NK-92 treated with Interleukin-12 subunit alpha and Interleukin-12 subunit beta, amount 100 ng/mL, for 24 hours (cell line): Measurements from ENCODE around the gene DNAAF1.
A peak's percentile ranks its signal among the peaks of the same experiment; 100 is the strongest.
"Not testable (repeated sequence)": the region's sequence is repeated elsewhere in the genome, so short reads cannot be mapped to it uniquely, and the experiment has no call there.

ENCODE experiments used
- DNase-seq: peaks from one replicate; lab custom pipeline; 2025; lab: John Stamatoyannopoulos, UW

Gene DNAAF1

DNA sequence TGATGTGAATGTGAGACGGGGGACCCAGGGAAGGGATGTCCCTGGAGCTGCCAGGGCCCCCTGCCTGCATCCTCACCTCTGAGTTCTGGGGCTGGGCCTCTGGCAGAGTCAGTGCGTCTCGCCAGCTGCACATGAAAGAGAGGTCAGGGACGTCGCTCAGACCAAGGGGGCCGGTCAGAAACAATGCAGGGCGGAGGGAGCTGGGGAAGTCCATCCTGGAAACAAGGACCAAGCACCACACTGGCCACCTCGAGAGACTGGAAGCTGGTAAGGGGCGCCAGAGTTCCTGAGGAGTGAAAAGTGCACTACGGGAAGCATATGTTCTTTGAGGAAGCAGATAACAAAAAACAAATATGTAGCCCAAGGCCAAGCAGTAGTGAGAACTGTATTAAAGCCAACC is 39.7 kb downstream of the DNAAF1 start:
- DNase-seq: no peak

DNA sequence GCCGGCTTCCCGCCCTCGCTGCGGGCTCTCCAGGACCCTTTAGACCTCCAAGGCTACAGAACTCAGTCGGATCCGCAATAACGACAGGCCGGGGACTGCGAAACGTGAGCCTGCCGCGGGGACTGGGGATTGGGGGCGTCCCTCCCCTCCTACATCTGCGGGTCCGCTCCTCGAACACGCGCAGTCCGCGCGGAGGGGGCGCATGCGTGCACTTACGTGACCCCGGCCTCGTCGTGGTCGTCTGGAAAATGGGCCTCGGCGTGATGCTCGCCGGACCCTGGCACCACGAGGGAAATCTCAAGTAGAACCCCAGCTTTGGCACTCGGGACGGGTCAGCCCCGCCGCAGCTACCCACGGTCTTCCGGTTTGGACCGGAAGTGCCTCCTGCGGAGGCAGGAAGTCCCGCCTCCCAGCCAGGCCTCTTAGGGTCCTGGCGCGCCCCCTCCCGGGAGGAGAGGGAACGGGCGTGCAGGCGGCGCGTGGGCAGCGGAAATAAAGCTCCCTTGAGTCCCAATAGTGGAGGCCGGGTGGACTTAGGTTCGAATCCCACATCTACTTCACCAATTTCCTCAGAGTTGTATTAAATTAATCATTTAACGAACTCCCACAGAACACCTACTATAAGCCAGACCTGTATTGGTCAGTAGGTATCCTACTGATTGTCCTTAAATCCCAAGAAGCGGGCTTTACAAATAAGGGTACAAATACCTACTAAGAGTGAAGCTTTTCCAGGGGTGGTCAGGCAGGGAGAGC is 41.8 kb downstream of the DNAAF1 start, which contains the start of gene TAF1C:
Gene TAF1C (minus strand): TSS at position 373 of the 753 bp plus-strand sequence. CDS start 2,069 bp downstream, outside the sequence.
- peak; percentile 73 for DNase-seq

DNA sequence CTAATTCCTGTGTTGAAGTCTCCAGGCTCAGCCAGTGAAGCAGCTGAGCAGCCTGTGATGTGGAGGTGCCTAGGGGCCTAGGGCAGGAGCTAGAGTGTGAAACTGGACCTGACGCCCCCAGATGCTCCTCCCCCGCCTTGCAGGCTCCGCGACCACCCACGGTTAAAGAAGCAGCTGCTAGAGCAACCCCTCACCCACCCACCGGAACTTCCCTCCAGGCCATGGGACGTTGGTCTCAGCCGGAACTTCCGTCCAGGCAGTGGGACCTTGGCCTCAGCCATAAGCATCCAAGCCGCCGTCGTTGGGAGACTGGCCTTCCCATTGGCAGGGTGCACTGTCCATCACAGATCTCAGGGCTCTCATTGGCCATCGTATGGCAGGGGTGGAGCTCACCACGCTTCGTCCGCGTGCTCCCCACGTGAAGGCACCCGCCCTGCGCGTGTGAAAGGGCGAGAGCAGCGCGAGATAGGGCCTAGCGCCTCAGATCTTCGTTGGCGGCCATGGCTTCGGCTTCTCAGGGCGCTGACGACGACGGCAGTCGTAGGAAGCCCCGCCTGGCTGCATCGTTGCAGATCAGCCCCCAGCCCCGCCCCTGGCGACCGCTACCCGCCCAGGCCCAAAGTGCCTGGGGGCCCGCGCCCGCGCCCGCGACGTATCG is 45.8 kb downstream of the DNAAF1 start, which contains the start of gene ADAD2:
Gene ADAD2 (plus strand): TSS at position 427 of the 658 bp plus-strand sequence. CDS start 74 bp downstream, at position 501.
- no peak for DNase-seq

DNA sequence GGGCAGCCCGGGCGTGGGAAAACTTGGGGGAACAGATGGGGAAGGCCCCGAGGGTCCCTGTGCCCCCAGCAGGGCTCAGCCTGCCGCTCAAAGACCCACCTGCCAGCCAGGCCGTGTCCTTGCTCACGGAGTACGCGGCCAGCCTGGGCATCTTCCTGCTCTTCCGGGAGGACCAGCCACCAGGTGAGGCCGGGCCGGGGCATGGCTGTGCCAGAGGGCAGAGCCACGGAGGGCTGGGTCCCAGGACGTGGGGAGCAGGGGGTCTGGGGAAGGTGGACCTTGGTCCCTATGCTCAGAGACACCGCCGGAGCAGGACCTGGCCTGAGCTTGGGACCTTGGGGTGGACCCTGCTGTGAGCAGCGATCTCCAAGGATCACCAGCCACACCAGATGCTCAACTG is 46.4 kb downstream of the DNAAF1 start:
- DNase-seq: no peak

DNA sequence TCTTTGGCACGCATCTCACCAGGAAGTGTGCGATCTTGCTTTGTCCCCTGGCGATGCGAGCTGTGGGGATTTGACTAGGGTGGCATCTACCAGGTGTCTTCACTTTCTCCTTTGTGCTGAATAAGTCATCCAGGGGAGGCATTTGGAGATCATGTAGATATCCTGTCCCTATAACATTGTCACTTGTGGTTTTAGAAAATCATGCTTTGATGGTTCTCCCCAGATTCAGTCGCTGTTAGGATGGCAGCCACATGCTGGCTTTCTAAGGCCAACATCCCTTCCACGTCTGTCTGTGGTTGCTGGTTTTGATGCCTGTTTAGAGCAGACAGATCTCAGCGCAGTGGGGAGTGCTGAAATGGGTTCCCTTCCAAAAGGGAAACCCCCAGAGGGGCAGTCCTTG is 48.4 kb downstream of the DNAAF1 start:
- no peak for DNase-seq

DNA sequence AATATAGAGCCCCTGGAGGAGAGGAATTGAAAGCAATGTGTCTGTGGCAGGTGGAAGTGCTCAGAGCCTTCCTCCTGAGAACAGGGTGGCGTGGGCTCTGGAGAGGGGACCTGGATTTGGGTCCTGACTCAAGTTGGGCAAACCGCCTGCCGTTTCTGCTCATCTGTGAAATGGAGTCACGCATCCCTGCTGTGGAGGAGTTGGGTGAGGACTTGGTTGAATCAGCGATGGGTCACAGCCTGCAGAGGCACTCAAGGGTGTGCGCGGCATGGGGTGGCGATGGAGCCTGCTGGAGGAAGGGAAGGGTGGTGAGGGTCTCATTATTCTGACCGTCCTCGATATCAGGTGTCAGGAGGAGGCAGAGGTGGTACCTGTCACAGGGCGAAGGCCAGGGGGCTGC is 48.9 kb downstream of the DNAAF1 start:
- no peak for DNase-seq

DNA sequence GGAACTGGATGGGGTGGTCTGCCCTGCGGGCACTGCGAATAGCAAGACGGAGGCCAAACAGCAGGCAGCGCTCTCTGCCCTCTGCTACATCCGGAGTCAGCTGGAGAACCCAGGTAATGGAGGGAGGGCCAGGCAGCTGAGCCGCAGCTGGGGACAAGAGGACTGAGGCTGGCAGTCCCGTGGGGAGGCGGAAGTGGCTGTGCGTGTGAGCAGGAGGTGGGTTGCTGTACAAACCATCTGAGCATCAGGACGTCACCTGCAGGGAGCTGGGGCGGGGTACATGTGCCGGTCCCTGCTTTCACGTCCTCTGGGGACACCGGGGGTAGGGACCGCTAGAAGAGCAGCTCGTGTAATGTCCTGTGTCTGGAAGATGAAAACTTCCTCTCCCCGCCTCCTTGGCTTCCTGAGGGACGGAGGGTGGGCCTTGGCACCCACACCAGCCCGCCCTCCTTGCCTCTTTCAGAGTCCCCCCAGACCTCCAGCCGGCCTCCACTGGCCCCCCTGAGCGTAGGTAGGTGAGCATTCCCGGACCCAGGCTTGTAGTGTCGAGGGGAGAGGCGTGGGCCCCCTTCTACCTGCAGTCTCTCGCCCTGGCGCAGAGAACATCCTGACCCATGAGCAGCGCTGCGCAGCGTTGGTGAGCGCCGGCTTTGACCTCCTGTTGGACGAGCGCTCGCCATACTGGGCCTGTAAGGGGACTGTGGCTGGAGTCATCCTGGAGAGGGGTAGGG is 49.5 kb downstream of the DNAAF1 start:
- no peak for DNase-seq

DNA sequence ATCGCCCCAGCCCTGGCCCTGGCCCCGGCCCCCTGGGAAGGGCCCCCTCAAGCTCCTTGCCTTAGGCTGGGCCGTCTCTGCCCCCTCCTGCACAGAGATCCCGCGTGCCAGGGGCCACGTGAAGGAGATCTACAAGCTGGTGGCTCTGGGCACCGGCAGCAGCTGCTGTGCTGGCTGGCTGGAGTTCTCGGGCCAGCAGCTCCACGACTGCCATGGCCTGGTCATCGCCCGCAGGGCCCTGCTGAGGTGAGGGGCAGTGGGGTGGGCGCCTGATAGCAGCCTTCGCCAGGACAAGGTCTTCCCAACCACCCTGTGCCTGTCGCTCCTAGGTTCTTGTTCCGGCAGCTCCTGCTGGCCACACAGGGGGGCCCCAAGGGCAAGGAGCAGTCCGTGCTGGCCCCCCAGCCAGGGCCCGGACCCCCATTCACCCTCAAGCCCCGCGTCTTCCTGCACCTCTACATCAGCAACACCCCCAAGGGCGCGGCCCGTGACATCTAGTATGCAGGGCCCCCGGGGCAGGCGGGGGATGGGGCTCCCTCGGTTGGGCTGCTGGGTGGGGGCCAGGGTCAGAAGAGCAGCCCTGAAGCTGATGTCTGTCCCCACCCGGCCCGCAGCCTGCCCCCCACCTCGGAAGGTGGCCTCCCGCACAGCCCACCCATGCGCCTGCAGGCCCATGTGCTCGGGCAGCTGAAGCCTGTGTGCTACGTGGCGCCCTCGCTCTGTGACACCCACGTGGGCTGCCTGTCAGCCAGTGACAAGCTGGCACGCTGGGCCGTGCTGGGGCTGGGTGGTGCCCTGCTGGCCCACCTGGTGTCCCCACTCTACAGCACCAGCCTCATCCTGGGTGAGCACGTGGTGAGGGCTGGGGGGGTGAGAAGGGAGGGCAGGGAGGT is 50.3 kb downstream of the DNAAF1 start:
- DNase-seq: no peak

DNA sequence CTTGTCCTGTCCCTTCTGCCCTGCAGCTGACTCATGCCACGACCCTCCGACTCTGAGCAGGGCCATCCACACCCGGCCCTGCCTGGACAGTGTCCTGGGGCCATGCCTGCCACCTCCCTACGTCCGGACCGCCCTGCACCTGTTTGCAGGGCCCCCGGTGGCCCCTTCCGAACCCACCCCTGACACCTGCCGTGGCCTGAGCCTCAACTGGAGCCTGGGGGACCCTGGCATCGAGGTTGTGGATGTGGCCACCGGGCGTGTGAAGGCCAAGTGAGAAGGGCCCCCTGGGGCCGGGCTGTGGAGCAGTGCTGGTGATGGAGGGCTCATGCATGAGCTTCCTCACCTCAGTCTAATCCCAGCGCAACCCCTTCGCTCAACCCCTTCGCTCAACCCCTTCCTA is 51.0 kb downstream of the DNAAF1 start:
- no peak for DNase-seq

DNA sequence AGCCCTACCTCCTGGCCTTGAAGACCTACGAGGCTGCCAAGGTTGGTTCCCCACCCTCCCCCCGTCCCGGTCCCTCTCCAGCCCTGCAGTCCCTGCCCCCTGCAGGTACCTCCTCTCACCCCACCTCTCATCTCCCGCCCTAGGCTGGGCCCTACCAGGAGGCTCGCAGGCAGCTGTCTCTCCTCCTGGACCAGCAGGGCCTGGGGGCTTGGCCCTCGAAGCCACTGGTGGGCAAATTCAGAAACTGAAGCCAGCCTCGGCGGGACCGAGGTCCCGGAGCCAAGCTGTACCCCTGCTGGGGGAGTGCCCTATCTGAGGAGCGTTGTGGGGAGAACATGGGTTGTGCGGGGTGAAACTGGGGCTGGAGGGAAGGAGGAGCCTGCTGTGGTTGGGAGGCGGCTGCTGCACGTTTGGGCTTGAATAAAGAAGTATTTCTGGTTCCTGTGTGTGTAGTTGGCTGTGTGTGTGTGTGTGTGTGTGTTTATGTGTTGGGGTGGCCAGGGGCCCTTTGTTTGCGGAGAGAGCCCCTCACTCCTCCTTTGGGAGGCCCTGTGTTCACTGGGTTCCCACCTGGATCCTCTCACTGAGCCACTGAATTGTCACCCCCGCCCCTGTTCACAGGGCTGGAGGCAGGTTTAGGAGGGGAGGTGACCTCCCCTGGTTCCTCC is 51.8 kb downstream of the DNAAF1 start:
- DNase-seq: no peak

DNA sequence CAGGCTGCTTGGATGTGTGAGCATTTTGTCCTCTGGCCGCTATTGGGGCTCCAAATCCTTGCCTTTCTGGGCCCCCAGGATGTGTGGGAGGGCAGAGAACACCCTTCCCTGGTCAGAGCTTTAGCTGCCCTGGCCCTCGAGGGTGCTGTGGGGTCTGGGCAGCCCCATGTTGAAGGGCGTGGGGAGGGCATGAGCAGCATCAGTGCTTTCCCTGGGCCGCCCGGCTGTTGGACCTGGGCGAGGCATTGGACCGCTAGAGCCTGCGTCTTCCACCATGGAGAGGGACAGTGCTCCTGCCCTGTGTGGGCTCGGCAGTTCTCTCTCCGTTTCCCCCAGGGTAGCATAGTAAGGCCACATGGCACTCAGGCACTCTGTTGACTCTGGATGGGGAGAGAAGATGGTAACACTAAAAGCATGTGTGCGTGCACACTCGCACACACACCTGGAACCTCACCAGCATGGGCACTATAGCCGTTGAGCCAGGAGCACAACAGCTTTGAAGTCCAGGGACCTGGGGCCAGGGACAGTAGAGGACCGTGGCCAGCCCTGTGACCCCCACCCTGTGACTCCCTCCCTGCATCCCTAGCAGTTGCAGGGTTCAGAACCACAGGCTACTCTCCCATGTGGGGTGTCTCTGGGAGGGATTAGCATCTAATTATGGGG is 52.5 kb downstream of the DNAAF1 start:
- DNase-seq: no peak

DNA sequence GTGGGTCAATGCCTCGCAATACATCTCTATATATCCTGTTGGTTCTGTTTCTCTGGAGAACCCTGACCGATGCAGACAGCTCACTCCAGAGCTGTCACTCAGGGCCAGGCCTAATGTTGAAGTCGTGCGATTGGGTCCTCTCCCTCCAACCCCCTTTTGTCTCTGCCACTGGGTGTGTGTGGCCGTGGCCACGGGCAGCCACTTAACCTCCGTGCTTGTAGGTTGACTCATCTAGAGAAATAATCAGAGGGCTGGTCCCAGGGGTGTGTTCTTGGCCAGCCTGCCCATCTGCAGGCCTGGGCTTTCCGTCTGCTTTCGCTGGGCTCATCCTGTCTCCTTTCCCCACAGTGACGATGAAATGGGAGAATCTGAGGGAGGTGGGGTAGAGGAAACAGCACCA is 53.3 kb downstream of the DNAAF1 start:
- DNase-seq: no peak

DNA sequence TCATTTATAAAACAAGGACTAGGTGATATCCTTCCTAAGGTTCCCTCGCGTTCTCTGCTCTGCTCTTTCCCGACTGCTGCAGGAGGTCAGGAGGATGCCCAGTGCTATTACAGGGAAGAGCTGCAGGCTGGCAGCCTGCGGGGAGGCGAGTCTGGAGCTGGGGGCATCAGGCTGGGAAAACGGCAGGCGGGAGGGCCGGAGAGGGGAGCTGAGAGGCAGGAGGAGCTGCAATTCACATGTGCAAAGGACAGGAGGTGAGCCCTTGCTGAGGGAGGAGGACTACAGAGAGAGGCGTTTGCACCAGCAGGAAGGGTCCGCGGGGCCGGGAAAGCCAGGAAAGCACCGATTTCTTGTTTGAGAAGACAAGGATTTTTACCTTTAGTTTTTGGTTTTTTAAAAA is 54.0 kb downstream of the DNAAF1 start:
- DNase-seq: no peak

DNA sequence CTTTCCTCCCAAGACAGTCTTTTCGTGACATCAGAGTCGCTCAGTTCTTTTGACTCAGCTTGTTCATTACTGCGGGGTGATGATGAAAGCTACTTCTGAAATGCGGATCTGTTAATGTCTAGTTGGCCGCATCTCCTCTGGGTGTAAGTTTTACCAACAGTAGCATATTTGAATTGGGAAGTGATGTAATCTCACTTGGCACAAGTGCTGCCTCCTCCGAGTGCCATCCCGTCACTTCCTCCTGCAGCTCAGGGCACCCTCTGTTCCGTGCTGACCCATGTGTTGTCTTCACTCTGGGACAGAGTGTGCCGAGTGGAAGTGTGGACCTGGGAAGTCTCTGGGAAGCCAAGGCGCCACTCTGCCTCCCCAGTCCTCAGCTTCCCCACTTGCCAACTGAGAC is 54.8 kb downstream of the DNAAF1 start:
- no peak for DNase-seq

DNA sequence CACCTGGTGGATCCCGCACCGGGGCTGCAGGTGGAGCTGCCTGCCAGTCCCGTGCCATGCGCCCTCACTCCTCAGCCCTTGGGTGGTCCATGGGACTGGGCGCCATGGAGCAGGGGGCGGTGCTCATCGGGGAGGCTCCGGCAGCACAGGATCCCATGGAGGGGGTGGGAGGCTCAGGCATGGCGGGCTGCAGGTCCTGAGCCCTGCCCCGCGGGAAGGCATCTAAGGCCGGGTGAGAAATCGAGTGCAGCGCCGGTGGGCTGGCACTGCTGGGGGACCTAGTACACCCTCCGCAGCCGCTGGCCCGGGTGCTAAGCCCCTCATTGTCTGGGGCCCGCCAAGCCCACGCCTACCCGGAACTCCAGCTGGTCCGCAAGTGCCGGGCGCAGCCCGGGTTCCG is 59.4 kb downstream of the DNAAF1 start:
- DNase-seq: not testable (repeated sequence)

DNA sequence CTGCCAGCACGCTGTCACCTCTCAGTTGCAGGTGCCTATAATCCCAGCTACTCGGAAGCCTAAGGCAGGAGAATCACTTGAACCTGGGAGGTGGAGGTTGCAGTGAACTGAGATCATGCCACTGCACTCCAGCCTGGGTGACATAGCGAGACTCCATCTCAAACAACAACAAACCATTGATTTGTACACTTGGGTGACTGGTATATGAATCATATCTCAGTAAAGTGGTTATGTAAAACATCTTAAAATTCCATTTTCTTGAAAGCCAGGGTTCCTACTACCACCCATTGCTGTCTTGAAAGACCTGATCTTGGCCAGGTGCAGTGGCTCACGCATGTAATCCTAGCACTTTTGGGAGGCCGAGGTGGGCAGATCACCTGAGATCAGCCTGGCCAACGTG is 60.0 kb downstream of the DNAAF1 start:
- DNase-seq: not testable (repeated sequence)

DNA sequence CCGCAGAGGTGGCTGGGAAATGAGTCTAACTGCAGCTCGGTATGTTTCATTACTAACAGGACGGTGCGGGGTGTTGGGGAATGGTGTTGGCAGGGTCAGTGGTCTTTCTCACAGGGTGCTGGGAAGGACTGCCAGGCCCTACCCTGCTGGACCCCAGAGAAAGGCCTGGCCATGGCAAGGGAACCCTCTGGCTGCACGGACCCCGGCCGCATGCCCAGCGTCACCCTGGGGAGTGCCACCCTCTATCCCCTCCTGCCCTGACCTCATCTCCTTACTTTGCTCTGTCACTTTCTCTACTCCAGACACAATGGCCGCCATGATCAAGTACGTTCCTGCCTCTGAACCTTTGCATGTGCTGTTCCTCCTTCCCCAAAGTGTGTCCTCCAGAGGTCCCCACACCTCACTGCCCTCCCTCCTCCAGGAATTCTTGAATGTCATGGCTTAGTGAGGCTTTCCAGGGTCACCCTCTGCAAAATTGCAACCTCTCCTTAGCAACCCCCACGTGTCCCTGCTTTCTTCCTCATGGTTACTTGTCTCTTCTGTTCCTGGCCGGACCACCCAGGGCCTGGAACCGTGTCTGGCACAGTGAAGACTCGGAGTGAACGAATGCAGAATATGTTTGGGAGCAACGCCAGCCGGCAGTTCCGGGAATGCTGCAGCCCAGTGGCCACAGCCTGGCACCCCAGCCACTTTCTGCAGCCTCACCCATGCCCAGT is 61.0 kb downstream of the DNAAF1 start:
- no peak for DNase-seq

DNA sequence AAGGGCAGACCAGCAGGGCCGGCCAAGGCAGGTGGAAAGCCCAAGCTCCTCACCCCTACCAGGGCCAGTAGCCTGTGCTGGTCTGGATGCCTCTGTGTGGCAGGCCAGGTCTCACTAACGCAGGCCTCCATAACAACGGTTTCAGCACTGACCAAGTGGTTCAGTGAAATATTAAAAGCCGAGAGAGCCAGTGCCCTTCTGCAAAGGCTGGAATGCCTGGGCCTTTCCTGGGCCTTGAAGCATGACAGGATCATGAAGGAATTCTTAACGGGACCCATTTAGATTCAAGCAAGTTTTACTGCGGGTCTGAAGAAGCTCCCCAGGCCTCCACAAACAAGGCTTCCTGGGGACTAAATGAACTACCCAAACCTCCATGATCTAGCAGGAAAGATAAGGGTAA is 62.1 kb downstream of the DNAAF1 start:
- no peak for DNase-seq

DNA sequence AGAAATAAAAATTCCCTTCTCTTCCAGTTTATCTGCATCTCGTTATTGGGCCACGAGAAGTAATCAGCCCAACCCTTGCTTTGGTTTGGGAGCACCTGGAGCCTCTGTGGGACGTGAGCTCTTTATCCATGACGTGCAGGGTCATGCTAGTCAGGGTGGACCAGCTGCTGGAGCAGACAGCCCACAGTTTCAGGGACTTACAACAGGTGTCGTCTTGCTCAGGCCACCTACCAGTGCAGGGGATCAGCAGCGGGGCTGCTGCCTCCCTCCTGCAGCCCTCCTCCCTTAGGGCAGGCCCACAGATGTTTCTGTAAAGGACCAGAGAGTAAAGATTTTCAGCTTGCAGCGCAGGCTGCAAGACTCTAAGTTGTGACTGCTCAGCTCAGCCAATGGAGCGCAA is 62.8 kb downstream of the DNAAF1 start:
- DNase-seq: no peak

DNA sequence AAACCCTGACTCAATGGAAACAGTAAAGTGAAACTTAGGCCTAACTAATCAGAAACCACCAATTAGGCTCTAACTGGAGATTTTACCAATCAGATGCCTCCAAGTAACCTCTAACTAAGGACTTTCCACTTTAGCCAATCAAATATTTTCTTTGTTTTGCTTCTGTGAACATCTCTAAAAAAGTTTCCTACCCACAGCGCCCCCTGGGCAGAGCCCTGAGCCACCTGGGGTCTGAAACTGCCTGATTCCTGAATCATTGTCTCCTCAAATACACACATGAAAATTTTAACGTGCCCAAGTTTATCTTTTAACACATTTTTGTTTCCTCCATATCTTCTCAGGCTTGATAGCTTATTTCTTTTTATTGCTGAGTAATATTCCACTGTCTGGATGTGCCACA is 64.9 kb downstream of the DNAAF1 start:
- no peak for DNase-seq
